Type B pancreatic cell (in vitro differentiated cells): ENCODE results near the gene C9orf50. TPM values are rescaled to one million over a fixed set of nuclear protein-coding genes. Genes with fewer than 3 reads are reported as not detected.

Experiments used
- DNase-seq: peaks from one replicate; pipeline ENCODE4 v3.0.0; 2021; ENCODE audit warnings: mixed read lengths; ENCODE audit not compliant: unreplicated experiment; ENCODE audit errors: extremely low spot score
- H3K27ac Mint-ChIP-seq: 2 replicates; pipeline ENCODE4 v1.8.0; 2021; ENCODE audit warnings: mild to moderate bottlenecking, mixed read lengths
- H3K27me3 Mint-ChIP-seq: 2 replicates; pipeline ENCODE4 v1.8.0; 2021; ENCODE audit warnings: mixed read lengths
- H3K36me3 Mint-ChIP-seq: 2 replicates; pipeline ENCODE4 v1.8.0; 2021; ENCODE audit warnings: mixed read lengths
- H3K4me1 Mint-ChIP-seq: one replicate; pipeline ENCODE4 v1.8.0; 2021; ENCODE audit warnings: mixed read lengths; ENCODE audit not compliant: unreplicated experiment
- H3K4me3 Mint-ChIP-seq: 2 replicates; pipeline ENCODE4 v1.8.0; 2021; ENCODE audit warnings: mild to moderate bottlenecking, mixed read lengths
- H3K9me3 Mint-ChIP-seq: 2 replicates; pipeline ENCODE4 v1.8.0; 2021; ENCODE audit warnings: mixed read lengths
- CTCF ChIP-seq: fragments of 200-600 bp; sonication (generic); conservative IDR thresholded peaks from 2 replicates; pipeline ENCODE4 v1.5.0; 2021; ENCODE audit warnings: antibody characterized with exemption, mild to moderate bottlenecking
- total RNA-seq: library from RNA; stranded (reverse); gene quantifications from 2 replicates; pipeline ENCODE4 v1.2.1, GENCODE V29; 2021; ENCODE audit warnings: low replicate concordance

The C9orf50 gene
- total RNA-seq, 1 donor from 2014 or later = not detected

DNA sequence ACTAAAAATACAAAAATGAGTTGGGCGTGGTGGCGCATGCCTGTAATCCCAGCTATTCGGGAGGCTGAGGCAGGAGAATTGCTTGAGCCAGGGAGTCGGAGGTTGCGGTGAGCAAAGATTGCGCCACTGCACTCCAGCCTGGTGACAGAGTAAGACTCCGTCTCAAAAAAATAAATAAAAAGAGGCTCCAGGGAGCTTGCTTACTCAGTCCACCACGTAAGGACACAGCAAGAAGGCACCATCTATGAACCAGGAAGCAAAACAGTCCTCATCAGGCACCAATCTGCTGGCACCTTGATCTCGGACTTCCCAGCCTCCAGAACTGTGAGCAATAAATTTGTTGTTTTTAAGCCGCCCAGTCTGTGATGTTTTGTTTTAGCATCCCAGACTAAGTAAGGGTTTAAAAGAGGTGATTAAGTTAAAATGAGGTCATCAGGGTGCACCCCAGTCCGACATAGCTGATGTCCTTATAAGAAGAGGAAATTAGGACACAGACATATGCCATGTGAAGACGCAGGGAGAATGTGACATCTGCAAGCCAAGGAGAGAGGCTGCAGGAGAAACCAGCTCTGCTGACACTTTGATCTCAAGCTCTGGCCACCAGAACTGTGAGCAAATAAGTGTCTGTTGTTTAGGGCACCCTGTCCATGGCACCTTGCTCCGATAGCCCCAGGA is 45.9 kb downstream of the C9orf50 start:
- DNase-seq = no peak
- Mint-ChIP-seq H3K9me3 (peaks cover 6% of the 10 kb centered on the region), H3K4me1 (peaks cover 34% of the 10 kb centered on the region), H3K36me3 (no peaks in the 10 kb centered on the region), H3K27me3 (no peaks in the 10 kb centered on the region), H3K27ac (no peak overlapping the region), H3K4me3 (no peak overlapping the region)
- no peak for TF ChIP-seq CTCF

GRCh38 chr9:129573977-129574376 is 46.9 kb downstream of the C9orf50 start:
- no peak overlapping the region for H3K27ac Mint-ChIP-seq
- no peak for DNase-seq
- H3K36me3 Mint-ChIP-seq = no peaks in the 10 kb centered on the region
- H3K27me3 Mint-ChIP-seq = no peaks in the 10 kb centered on the region
- H3K4me1 Mint-ChIP-seq = peaks cover 38% of the 10 kb centered on the region
- TF ChIP-seq CTCF = no peak
- peaks cover 6% of the 10 kb centered on the region for H3K9me3 Mint-ChIP-seq
- H3K4me3 Mint-ChIP-seq = no peak overlapping the region

GRCh38 chr9:129572517-129572916 is 48.4 kb downstream of the C9orf50 start:
- peak overlapping the region; percentile 9 for H3K4me3 Mint-ChIP-seq
- no peak for TF ChIP-seq CTCF
- H3K4me1 Mint-ChIP-seq = peaks cover 36% of the 10 kb centered on the region
- no peak for DNase-seq
- H3K27me3 Mint-ChIP-seq = no peaks in the 10 kb centered on the region
- peak overlapping the region; percentile 39 for H3K27ac Mint-ChIP-seq
- no peaks in the 10 kb centered on the region for H3K36me3 Mint-ChIP-seq
- H3K9me3 Mint-ChIP-seq = peaks cover 6% of the 10 kb centered on the region

GRCh38 chr9:129572052-129572425 is 48.9 kb downstream of the C9orf50 start:
- Mint-ChIP-seq H3K36me3 (no peaks in the 10 kb centered on the region), H3K27me3 (no peaks in the 10 kb centered on the region), H3K9me3 (peaks cover 6% of the 10 kb centered on the region), H3K27ac (peak overlapping the region; percentile 85), H3K4me1 (peaks cover 40% of the 10 kb centered on the region), H3K4me3 (peak overlapping the region; percentile 40)
- no peak for TF ChIP-seq CTCF
- DNase-seq = no peak

GRCh38 chr9:129571298-129572051 is 49.4 kb downstream of the C9orf50 start:
- Mint-ChIP-seq H3K27me3 (no peaks in the 10 kb centered on the region), H3K27ac (peak overlapping the region; percentile 91), H3K36me3 (no peaks in the 10 kb centered on the region), H3K9me3 (peaks cover 6% of the 10 kb centered on the region), H3K4me1 (peaks cover 41% of the 10 kb centered on the region), H3K4me3 (peak overlapping the region; percentile 40)
- no peak for DNase-seq
- no peak for TF ChIP-seq CTCF
